Measurements from ENCODE around the gene IDE.

GRCh38 chr10:92478536-92478935 is 95.4 kb downstream of the IDE start:
- TF ChIP-seq MAX (IDR thresholded peaks at IDR 0.05) (no peak), POLR2A (IDR thresholded peaks at IDR 0.05; ENCODE audit: borderline replicate concordance, extremely low read depth, insufficient read depth, insufficient read length) (no peak), SP1 (IDR thresholded peaks at IDR 0.05; ENCODE audit: low read depth) (no peak), YY1 (IDR thresholded peaks at IDR 0.05; ENCODE audit: extremely low read depth, insufficient replicate concordance, low read depth, low read length) (no peak), POLR2AphosphoS5 (IDR thresholded peaks at IDR 0.05; ENCODE audit: low read depth, low read length) (no peak)
- TF ChIP-seq, protein P1, sequence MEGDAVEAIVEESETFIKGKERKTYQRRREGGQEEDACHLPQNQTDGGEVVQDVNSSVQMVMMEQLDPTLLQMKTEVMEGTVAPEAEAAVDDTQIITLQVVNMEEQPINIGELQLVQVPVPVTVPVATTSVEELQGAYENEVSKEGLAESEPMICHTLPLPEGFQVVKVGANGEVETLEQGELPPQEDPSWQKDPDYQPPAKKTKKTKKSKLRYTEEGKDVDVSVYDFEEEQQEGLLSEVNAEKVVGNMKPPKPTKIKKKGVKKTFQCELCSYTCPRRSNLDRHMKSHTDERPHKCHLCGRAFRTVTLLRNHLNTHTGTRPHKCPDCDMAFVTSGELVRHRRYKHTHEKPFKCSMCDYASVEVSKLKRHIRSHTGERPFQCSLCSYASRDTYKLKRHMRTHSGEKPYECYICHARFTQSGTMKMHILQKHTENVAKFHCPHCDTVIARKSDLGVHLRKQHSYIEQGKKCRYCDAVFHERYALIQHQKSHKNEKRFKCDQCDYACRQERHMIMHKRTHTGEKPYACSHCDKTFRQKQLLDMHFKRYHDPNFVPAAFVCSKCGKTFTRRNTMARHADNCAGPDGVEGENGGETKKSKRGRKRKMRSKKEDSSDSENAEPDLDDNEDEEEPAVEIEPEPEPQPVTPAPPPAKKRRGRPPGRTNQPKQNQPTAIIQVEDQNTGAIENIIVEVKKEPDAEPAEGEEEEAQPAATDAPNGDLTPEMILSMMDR (IDR thresholded peaks at IDR 0.05 in 2 of 3, conservative IDR thresholded peaks at IDR 0.05 in 1 of 3; ENCODE audit: borderline replicate concordance in 1 of 3, insufficient read depth in 1 of 3, low read depth in 2 of 3, low read length in 2 of 3) = no peak
- TF ChIP-seq, protein P2, sequence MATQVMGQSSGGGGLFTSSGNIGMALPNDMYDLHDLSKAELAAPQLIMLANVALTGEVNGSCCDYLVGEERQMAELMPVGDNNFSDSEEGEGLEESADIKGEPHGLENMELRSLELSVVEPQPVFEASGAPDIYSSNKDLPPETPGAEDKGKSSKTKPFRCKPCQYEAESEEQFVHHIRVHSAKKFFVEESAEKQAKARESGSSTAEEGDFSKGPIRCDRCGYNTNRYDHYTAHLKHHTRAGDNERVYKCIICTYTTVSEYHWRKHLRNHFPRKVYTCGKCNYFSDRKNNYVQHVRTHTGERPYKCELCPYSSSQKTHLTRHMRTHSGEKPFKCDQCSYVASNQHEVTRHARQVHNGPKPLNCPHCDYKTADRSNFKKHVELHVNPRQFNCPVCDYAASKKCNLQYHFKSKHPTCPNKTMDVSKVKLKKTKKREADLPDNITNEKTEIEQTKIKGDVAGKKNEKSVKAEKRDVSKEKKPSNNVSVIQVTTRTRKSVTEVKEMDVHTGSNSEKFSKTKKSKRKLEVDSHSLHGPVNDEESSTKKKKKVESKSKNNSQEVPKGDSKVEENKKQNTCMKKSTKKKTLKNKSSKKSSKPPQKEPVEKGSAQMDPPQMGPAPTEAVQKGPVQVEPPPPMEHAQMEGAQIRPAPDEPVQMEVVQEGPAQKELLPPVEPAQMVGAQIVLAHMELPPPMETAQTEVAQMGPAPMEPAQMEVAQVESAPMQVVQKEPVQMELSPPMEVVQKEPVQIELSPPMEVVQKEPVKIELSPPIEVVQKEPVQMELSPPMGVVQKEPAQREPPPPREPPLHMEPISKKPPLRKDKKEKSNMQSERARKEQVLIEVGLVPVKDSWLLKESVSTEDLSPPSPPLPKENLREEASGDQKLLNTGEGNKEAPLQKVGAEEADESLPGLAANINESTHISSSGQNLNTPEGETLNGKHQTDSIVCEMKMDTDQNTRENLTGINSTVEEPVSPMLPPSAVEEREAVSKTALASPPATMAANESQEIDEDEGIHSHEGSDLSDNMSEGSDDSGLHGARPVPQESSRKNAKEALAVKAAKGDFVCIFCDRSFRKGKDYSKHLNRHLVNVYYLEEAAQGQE (IDR thresholded peaks at IDR 0.05; ENCODE audit: low read depth) = no peak
